NOMO-1 treated with dmso at 0.1 percent for 144 hours (cell line): ENCODE data around the gene CALHM5.
A peak's percentile ranks its signal among the peaks of the same experiment; 100 is the strongest.

Experiments
- DNase-seq: peaks from one replicate; lab custom pipeline; 2025; ENCODE audit not compliant: unreplicated experiment; lab: John Stamatoyannopoulos, UW

Gene CALHM5

DNA sequence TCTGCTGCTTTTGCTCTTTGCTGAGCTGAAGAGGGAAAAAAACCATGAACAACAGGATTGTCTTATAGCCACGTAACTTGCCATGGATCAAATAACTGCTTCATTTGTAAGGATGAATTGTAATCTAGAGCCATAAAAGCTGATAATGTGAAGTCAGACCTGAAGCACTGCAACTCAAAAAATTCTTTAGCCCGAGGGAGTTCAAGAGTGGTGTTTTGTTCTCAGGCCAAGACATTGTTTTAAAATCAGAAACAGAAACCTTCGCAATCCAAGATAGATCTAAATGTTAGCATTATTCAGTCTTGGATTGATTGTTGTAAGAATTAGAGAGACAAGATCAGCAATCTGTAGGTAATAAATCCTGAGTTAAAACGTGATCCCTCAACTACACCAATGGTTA lies 34.2 kb downstream of the CALHM5 start, which contains the start of gene TRAPPC3L:
Gene TRAPPC3L, minus strand, starts transcription at position 34 of the 400 bp plus-strand sequence. CDS start 170 bp downstream, outside the sequence.
- no peak for DNase-seq

DNA sequence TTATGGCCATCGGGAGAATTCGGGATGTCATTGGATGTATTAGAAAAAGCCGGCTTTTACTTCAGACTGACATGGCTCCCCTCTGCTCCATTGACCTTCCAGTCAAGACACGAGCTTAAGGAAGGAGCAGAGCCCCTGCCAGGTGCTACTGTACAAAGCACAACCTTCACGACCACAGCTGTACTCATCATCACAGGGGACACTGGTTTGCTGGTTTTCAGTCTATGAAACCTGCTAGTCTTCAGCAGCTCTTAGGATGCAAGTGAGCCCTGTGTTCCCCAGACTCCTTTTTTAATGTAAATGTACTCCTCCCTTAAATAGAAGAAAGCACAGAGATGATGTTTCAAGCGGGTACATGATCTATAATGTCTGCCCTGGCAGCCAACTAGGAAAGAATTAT lies 35.9 kb downstream of the CALHM5 start:
- no peak for DNase-seq

DNA sequence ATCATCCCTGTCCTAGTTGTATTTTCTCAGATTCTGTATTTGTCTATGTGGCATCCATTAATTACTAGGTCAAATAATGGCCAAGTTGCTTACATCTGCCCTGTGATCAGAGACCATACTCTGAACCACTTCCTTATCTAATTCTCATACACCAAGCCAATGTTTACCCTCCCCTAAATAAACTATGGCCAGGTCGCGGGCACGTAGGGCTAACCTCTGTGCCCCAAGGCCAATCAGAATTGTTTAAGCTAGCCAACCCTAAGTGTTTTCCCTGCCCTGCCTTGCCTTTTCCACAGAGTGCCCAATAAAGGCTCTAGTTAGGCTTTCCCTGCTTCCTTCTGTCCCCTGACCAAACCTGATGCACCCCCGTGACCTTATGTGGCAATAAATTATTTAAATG lies 39.4 kb downstream of the CALHM5 start:
- no peak for DNase-seq

DNA sequence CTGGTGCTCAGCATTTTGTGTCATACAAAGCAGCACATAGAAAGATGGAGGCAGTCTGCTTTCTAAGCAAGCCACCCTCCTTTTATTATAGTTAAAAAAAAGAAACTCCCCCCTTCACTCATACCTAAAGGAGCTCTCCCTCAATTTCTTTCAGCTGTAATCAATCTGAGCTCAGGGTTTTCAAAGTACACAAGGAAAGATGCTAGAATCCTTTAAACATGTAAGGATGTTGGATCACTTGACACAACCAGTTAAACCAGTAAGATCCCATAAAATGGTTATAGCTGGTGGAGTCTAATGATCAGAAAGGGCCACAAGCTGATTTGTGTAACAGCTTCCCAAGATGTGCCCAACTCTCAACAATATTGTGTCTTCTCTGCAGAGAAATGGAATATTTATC lies 42.0 kb downstream of the CALHM5 start, which contains the start of gene CALHM4:
Gene CALHM4, plus strand, starts transcription at position 301 of the 400 bp plus-strand sequence. Its CDS starts 43 bp downstream, at position 344.
- DNase-seq = no peak

DNA sequence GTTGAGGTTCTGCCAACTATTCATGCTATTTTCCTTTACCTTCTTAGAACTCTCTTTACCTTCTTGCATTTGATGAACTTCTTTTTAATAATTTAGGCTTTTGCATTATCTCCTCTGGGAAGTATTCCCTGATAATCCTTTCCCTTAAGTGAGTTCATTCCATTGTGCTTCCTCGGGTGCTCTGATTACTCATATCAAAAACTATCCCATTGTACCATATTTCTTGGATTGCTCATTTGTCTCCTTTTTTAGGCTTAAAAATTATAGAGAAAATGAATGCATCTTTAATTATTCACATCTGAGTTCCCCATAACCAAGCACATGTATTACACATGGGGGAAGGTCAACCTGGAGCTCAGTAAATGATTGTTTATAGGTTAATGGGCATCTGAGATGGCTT lies 44.6 kb downstream of the CALHM5 start:
- no peak for DNase-seq

DNA sequence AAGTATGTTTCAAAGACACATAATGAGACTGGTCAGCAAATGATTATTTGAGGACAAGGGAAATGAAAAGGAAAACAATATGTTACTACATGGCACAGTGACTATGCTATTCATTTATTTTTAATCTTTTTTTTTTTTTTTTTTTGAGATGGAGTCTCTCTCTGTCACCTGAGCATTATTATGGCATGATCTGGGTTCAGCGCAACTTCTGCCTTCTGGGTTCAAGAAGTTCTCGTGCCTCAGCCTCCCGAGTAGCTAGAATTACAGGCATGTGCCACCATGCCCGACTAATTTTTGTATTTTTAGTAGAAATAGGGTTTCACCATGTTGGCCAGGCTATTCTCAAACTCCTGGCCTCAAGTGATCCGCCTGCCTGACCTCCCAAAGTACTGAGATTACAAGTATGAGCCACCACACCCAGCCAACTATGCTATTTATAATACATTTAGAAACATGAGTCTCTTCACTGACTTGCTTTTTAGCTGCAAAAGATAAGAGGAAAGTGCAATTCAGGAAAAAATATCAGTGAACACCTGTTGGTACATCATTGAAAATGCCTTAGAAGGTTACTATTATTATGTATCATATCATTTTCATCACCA lies 45.5 kb downstream of the CALHM5 start:
- DNase-seq = no peak

DNA sequence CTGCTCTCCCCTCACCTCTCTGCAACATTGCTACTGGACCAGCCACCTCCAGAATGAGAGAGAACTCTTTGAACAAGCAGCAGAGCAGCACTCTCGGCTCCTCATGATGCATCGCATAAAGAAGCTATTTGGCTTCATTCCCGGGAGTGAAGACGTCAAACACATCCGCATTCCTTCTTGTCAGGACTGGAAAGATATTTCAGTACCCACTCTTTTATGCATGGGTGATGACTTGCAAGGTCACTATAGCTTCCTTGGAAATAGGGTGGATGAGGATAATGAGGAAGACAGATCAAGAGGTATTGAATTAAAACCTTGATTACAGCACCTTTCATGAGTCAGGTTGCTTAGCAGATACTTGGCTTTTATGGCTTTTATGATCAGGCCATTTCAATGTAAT lies 46.5 kb downstream of the CALHM5 start:
- DNase-seq = no peak

DNA sequence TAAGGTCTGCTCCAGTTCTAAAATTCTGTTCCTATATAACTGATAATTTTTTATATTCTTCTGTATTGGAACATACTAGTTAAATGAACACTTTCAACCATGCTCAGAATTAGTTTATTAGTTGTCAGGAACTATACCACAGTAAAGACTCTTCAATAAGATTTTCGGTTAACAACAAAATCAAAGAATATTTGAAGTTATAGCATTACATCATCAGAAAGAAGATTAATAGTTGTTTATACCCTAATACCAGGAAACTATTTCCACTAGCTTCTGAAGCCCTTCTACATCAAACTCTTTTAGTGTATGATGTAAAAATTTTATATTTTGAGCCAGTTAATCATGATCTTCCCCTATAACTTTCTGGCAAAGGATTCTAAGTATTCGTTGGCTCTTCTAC lies 48.7 kb downstream of the CALHM5 start:
- no peak for DNase-seq

DNA sequence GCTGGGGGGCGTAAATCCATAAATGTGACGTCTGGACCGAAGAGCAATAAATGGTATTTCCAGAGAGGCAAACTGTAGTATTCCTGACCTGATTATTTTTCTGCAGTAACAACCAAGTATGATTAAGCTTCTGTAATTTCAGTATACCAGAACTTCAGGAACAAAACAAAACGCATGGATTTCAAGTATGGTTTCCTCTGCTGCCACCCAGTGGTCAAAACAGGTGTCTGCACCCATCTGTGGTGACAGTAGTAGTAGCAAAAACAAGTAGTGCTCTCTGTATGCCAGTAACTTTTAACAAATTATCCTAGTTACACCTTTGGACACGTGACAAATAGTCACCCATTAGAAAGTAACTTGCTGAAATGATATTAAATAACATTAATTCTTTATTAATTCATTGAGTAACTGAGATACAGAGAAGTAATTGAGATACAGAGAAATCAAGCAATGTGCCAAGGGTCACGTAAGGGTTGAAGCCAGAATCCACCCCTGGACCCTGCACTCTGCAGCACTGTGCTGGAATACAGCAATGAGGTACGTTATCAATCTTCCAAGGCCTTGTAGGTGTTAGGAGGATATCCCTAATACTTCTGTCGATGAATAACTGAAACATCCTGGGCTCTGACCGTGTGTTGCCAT lies 50.1 kb downstream of the CALHM5 start:
- peak; percentile 13 for DNase-seq

DNA sequence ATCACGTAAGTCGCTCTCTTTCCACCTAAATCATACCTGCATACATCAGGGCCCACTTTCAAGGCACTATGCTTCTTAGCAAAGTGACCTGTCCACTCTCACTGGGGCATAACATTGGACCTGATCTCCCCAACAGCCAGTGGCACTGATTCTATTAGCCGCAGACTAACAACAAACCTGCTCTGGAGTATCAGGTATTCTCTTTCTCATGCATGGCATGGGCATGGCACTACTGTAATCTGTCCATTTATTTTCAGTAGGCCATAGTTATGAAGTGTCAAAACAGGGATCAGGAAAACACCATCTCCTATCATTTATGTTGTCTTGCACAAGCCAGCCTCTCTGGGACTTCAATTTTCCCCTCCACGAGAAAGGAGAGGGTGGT lies 50.6 kb downstream of the CALHM5 start:
- no peak for DNase-seq

DNA sequence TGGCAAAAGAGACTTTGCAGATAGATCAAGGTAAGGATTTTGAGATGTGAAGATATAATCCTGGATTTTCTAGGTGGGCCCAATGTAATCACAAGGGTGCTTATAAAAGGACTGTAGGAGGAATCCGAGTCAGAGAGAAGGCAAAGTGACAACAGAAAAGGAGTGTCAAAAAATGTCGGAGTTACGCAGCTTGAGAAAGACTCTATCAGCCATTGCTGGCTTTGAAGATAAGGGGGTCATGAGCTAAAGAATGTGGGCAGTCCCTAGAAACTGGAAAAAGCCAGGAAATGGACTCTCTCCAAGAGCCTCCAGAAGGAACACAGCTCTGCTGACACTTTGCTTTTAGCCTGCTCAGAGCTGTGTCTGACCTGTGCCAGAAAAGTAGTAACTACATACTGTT lies 51.2 kb downstream of the CALHM5 start:
- DNase-seq = no peak

DNA sequence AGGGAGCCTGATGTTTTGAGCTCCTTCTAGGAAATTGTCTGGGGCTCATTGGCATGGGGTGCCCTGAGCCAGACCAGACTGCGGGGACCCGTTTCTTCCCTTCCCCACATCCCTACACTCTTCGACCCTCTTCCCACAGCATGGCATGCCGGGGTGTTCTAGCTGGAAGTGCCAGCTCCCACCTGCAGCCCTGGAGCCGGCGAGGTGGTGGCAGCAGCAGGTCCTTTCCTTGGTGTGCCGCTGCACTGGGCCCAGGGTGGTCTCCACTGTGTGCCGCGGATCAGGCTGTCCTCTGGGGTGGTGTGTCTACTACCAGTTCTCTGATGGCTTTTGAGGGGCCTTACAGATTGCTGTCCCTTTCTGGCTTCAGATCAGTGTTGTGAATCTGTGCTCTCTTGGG lies 52.4 kb downstream of the CALHM5 start:
- DNase-seq = no peak

DNA sequence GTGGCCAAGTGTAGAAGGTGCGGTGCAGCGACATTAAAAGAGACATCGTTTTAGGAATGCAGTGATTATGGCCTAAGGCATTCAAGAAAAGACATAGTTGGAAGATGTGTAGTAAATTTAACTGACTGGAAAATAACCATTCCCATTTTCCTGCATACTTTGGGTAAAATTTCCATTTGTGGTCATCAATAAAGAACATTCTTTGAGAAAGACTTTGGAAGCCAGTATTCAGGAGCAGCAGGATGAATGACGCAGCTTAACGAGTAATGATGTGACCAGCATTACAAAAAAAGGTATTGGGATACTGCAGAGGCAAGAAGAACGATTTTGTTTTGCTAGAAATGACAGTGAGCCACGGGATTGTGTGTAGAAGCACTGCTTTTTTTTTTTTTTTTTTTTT lies 52.9 kb downstream of the CALHM5 start:
- no peak for DNase-seq

DNA sequence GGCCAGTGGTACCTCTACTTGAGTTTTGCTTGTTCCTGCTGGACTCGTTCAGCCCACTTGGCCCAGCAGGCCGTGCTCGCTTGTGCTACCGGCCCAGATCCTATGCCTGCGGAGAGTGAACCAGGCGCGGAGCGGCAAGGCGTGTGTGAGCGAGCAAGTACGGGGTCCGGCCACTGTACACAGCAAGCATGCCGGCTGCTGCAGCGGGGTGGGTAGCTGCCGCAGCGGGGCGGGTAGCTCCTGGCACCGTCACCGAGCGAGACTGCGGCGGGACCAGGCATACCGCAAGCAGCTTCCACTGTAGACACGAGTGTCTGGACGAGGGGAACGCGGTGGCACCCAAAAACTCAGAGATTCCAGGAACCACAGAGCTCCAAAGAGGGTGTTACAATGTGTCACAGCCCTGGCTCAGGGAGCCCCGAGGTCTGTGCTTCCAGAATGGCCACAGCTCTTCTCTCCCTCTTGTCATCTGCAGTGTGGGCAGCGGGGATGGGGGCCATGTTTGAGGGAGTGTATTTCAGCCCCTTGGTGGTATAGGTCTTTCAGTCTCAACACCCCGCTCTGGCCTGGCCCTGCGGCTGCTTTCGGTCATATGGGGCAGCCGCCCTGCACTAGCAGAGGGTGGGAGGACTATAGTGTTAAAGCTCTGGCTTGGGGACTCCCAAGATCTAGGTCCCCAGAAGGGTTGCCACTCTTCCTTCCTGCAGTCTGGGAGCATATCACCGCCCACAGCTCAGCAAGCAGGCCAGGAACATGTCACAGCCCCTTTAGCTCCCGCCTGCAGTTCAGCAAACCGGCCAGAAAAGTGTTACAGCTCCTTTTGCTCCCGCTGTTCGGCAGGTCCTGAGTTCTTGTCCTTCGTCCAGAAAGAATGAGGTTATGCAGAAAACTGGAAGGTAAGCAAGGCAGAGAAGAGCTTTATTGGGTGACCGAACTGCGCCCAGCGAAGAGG lies 53.8 kb downstream of the CALHM5 start:
- DNase-seq = no peak

DNA sequence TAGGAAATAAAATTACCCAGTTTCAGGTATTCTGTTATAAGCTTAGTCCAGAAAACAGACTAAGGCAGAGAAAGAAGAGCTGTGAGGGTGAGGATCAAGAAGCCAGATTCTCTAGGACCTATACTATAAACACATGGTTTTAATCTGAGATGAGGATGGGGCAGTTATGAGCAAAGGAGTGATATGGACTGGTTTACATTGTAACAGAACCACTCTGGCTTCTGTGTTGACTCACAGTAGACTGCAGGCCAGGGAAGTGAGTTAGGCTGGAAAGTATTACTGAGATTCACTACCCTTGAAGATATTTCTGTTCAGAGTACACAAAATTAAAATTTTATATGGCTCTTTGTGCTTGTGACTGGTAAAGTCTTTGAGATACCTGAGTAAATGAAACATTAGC lies 56.7 kb downstream of the CALHM5 start:
- DNase-seq = no peak

DNA sequence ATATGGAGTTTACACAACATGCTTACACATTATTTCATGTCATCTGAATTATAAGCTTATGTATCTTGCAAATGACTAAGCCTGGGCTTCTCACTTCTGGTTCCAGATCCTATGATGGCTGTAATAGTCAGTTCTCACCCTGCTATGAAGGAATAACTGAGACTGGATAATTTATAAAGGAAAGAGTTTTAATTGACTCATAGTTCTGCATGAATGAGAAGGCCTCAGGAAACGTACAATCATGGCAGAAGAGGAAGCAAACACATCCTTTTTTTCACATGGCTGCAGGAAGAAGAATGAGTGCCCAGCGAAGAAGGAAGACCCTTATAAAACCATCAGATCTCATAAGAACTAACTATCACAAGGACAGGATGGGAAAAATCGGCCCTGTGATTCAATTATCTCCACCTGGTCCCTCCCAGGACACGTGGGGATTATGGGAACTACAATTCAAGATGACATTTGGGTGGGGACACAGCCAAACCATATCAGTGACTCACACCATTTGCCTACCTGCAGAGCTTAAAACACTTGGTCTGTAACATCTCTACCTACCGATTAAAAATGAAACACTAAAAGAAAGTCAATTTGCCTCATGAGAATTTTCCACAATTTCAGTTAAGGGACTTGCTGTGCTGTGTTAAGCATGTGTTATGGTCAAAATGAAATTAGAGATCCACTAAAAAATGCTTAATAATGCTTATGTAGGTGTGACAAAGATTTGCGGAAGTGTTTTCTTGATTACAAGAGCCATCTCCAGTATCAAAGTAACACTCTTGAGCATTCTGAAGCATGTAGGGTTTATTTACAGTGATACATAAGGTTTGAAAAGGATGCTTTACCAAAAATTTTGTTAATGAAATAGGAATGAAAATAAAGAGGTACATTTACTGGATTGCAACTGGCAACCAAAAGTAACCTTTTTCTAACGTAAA lies 57.6 kb downstream of the CALHM5 start:
- no peak for DNase-seq

DNA sequence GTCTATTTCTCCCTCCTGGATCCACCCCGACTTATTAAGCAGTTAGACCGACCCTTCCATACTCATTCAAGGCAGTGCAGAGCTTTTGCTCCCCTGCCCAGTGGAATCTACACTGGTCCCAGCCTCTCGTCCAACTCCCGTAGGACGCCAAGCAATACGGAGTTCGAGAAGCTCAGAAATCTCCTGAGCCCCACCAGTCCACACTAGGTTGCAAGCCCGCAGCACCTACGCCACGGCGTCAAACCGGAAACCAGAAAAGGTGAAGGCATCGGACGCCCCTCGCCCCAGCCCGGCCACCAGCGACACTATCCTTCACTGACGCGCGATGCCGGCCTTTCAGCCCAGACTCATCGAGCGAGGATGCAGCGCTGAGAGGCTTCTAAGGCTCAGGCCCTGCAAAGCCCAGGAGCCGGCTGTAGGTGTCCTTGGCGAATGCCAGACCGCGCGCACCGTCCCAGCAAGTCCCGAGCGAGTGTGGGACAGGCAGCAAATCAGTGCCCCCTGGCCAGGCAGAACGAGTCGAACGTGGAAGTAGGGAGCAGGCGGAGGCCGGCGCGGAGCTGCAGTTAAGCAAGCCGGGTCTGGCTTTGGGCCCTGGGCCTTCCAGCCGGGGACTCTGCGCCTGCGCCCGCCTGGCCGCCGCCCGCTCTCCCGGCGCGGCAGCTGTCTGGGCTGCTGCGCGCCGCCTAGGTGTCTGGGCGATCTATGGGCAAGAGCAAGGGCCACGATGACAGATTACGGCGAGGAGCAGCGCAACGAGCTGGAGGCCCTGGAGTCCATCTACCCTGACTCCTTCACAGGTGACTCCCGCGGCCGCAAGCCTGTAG lies 59.6 kb downstream of the CALHM5 start, which contains the start of gene RWDD1:
Gene RWDD1, plus strand, starts transcription at position 649 of the 827 bp plus-strand sequence. Its CDS starts 79 bp downstream, at position 728.
- DNase-seq = peak; percentile 99

DNA sequence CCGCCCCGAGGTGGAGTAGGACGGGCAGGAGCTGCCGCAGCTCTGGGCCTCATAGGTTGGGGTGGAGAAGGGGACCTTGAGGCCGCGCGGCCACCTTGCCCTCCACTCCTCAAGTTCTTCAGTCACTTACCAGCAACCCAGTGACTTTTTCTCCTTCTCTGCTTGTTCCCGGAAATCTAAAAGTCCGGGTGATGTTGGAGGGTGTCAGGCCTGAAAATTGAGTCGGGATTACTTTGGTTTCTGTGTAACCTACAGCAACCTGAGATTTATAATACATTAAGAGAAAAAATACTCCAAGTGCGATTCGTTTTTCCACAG lies 60.2 kb downstream of the CALHM5 start:
- no peak for DNase-seq

DNA sequence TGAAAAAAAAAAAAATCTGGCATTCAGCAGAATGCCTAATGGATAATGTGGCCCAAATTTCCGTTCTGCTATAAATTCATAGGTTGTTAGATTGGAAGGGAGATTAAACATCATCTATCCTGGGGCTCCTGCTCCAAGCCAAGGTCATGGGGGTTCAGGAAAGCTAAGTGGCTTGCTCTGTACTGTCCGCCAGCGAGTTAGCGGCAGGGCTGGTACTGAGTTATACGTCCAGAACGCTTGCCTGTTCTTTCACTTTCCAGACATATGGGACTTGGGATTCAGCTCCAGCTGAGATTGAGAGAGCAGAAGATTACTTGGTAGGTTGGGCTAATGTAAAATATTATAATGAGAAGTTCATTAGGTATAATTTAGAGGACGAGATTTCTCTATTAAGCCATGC lies 60.7 kb downstream of the CALHM5 start:
- no peak for DNase-seq
